Measurements from ENCODE around the gene CDK15. TPM values are rescaled to one million over a fixed set of nuclear protein-coding genes. Genes with fewer than 3 reads are reported as not detected.
"Not testable (repeated sequence)": the region's sequence is repeated elsewhere in the genome, so short reads cannot be mapped to it uniquely, and the experiment has no call there.

CDK15 gene
- not detected for polyA plus RNA-seq (2012; ENCODE audit: missing spikeins)

GRCh38 chr2:201806442-201807170 lies at the start of gene CDK15:
CDK15 (plus strand) TSS chr2:201806537; CDS start chr2:201806665, 128 bp downstream.
- FAIRE-seq (no peak), DNase-seq (ENCODE audit: insufficient read length) (no peak)
- TF ChIP-seq TAF1 (IDR thresholded peaks at IDR 0.05; ENCODE audit: borderline replicate concordance, low read depth, low read length) (no peak), POLR2AphosphoS5 (IDR thresholded peaks at IDR 0.05; ENCODE audit: low read depth, low read length) (no peak), POLR2A (IDR thresholded peaks at IDR 0.05; ENCODE audit: low read depth, low read length) (no peak)

DNA sequence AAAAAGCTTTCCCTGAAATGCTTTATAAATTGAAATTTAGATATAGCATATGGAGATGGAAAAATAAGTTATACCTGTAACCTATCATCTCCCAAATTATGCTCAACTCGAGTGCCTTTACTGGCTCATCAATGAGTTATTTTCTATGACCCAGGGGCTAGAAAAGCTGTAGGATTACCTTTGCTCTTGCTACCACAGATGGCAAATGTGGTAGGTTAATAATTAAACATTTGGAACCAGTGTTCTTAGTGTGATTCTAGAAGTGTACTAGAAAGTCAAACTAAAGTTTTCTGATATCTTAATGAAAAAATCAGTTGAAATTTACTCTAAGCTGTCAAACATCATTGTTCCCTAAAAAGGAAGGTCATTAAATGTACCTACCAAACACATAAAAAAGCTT lies 48.1 kb upstream of the CDK15 start:
- DNase-seq (ENCODE audit: insufficient read length) (no peak), FAIRE-seq (no peak)
- TF ChIP-seq POLR2AphosphoS5 (IDR thresholded peaks at IDR 0.05; ENCODE audit: low read depth, low read length) (no peak), TAF1 (IDR thresholded peaks at IDR 0.05; ENCODE audit: borderline replicate concordance, low read depth, low read length) (no peak), POLR2A (IDR thresholded peaks at IDR 0.05; ENCODE audit: low read depth, low read length) (no peak)

DNA sequence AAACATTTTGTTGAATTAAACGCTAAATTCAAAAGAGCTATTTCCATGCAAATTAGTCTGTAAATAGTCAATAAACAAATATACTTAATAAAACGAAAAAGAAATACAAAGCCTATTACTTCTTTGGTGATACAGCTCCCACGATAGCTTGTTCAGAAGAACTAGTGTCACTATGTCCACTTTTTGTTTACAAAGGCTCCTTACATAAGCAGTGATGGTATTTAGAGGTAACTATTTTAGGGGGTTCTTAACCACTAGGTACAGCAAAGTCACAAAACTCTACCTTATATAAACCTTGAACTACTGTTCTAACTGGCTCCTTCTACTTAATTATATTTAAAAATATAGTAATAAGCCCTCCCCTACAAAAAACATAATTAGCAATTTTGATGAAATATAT lies 47.5 kb upstream of the CDK15 start:
- no peak for FAIRE-seq
- TF ChIP-seq POLR2AphosphoS5 (IDR thresholded peaks at IDR 0.05; ENCODE audit: low read depth, low read length) (no peak), TAF1 (IDR thresholded peaks at IDR 0.05; ENCODE audit: borderline replicate concordance, low read depth, low read length) (no peak), POLR2A (IDR thresholded peaks at IDR 0.05; ENCODE audit: low read depth, low read length) (no peak)

GRCh38 chr2:201759567-201759966 lies 46.8 kb upstream of the CDK15 start:
- no peak for FAIRE-seq
- TF ChIP-seq POLR2AphosphoS5 (IDR thresholded peaks at IDR 0.05; ENCODE audit: low read depth, low read length) (no peak), POLR2A (IDR thresholded peaks at IDR 0.05; ENCODE audit: low read depth, low read length) (no peak), TAF1 (IDR thresholded peaks at IDR 0.05; ENCODE audit: borderline replicate concordance, low read depth, low read length) (no peak)
- DNase-seq (ENCODE audit: insufficient read length), result no peak

More for the DNA sequence above, 47.5 kb upstream of the CDK15 start:
- no peak for DNase-seq (ENCODE audit: insufficient read length)

DNA sequence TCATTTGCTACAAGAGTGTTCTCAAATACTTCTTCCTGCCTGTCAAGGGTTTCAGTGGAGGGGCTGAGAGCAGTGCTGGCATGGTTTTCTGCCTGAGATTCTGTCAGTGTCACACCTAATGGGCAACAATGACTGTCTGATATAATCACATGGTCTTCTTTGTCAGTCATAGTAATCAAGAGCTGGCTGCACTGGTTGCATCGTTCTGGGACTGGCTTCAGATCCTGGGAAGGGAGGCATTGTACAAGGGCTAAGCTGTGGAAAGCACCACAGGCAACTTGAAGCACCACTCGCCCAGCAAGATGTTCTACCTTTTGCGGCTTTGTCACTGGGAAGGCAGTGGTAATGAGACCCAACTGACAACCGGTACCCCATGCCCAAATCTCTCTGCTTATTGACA lies 45.2 kb upstream of the CDK15 start:
- TF ChIP-seq POLR2A (IDR thresholded peaks at IDR 0.05; ENCODE audit: low read depth, low read length) (no peak), POLR2AphosphoS5 (IDR thresholded peaks at IDR 0.05; ENCODE audit: low read depth, low read length) (no peak), TAF1 (IDR thresholded peaks at IDR 0.05; ENCODE audit: borderline replicate concordance, low read depth, low read length) (no peak)
- DNase-seq (ENCODE audit: insufficient read length) (no peak), FAIRE-seq (no peak)

DNA sequence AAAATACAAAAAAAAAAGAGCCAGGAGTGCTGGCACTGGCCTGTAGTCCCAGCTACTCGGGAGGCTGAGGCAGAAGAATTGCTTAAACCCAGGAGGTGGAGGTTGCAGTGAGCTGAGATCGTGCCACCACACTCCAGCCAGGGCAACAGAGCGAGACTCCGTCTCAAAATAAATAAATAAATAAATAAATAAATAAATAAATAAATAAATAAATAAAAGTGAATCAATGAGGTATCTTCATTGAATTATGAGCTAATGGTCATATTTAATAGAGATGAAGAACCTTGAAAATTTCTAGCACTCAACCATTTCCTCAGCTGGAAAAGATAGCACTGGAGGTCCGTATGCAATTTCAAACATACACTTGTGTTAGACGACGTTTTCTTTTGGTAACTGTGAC lies 41.9 kb upstream of the CDK15 start:
- not testable (repeated sequence) for FAIRE-seq; DNase-seq (ENCODE audit: insufficient read length)

GRCh38 chr2:201765799-201766198 lies 40.5 kb upstream of the CDK15 start:
- FAIRE-seq, result no peak
- TF ChIP-seq POLR2AphosphoS5 (IDR thresholded peaks at IDR 0.05; ENCODE audit: low read depth, low read length) (no peak), POLR2A (IDR thresholded peaks at IDR 0.05; ENCODE audit: low read depth, low read length) (no peak), TAF1 (IDR thresholded peaks at IDR 0.05; ENCODE audit: borderline replicate concordance, low read depth, low read length) (no peak)
- no peak for DNase-seq (ENCODE audit: insufficient read length)

DNA sequence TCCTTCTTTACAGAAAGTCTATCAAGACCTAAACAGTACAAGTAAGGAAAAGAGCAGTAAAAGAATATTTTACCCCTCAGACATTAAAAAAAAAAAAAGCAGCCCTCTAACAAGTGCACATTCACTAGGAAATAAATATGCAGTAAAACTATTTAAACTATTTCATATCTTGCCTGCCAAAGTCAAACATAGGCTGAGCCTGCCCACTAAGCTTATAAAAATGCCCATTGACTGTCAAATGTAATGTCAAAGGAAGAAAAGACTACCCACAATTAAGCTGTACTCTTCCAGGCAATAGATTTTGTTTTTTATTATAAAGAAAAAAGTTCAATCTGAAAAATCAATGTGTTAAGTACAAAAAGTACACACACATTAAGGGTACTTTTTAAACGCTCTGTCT lies 37.4 kb upstream of the CDK15 start:
- no peak for FAIRE-seq
- no peak for TF ChIP-seq POLR2AphosphoS5 (IDR thresholded peaks at IDR 0.05; ENCODE audit: low read depth, low read length)
- TF ChIP-seq POLR2A (IDR thresholded peaks at IDR 0.05; ENCODE audit: low read depth, low read length), result no peak
- no peak for TF ChIP-seq TAF1 (IDR thresholded peaks at IDR 0.05; ENCODE audit: borderline replicate concordance, low read depth, low read length)

DNA sequence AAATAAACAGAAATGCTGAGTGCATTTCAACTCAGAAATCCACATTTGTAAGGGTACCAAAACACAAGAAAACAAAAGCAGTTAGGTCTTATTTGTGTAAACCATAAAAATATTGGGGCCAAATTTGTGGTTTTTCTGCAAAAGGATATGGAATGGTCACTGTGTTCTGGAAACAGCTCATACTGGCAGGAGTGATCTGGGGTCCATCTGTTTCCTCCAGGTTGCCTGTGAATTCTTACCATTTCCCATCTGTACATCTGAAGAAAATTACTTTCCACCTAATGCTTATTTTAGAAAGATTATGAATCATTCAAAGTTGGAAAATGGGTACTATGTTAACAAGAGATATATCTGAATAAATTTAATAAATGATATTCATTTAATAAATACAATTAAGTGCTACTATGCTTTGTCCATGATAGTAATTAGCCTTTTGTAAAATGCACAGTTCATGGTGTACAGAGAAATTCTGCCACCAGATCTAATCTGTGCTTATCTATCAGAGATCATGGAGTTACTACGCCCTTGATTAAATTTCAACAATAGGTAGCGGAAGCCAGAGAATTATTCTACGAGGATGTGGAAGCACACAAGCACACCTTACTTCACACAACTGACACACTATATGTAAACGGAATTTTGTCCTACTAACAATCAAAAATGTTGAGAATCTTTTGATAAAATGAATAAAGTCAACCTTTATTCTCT lies 36.5 kb upstream of the CDK15 start:
- TF ChIP-seq POLR2A (IDR thresholded peaks at IDR 0.05; ENCODE audit: low read depth, low read length) (no peak), POLR2AphosphoS5 (IDR thresholded peaks at IDR 0.05; ENCODE audit: low read depth, low read length) (no peak), TAF1 (IDR thresholded peaks at IDR 0.05; ENCODE audit: borderline replicate concordance, low read depth, low read length) (no peak)
- no peak for FAIRE-seq
- no peak for DNase-seq (ENCODE audit: insufficient read length)

More for the DNA sequence above, 37.4 kb upstream of the CDK15 start:
- DNase-seq (ENCODE audit: insufficient read length), result no peak

GRCh38 chr2:201773990-201774389 lies 32.3 kb upstream of the CDK15 start:
- no peak for TF ChIP-seq POLR2A (IDR thresholded peaks at IDR 0.05; ENCODE audit: low read depth, low read length)
- TF ChIP-seq POLR2AphosphoS5 (IDR thresholded peaks at IDR 0.05; ENCODE audit: low read depth, low read length), result no peak
- no peak for TF ChIP-seq TAF1 (IDR thresholded peaks at IDR 0.05; ENCODE audit: borderline replicate concordance, low read depth, low read length)
- FAIRE-seq (no peak), DNase-seq (ENCODE audit: insufficient read length) (no peak)

GRCh38 chr2:201774546-201774945 lies 31.8 kb upstream of the CDK15 start:
- TF ChIP-seq TAF1 (IDR thresholded peaks at IDR 0.05; ENCODE audit: borderline replicate concordance, low read depth, low read length) (no peak), POLR2AphosphoS5 (IDR thresholded peaks at IDR 0.05; ENCODE audit: low read depth, low read length) (no peak), POLR2A (IDR thresholded peaks at IDR 0.05; ENCODE audit: low read depth, low read length) (no peak)
- FAIRE-seq (no peak), DNase-seq (ENCODE audit: insufficient read length) (no peak)

GRCh38 chr2:201775326-201775725 lies 31.0 kb upstream of the CDK15 start:
- no peak for DNase-seq (ENCODE audit: insufficient read length)
- no peak for TF ChIP-seq POLR2AphosphoS5 (IDR thresholded peaks at IDR 0.05; ENCODE audit: low read depth, low read length)
- no peak for TF ChIP-seq TAF1 (IDR thresholded peaks at IDR 0.05; ENCODE audit: borderline replicate concordance, low read depth, low read length)
- TF ChIP-seq POLR2A (IDR thresholded peaks at IDR 0.05; ENCODE audit: low read depth, low read length), result no peak

More at GRCh38 chr2:201775326-201775725, 31.0 kb upstream of the CDK15 start:
- FAIRE-seq, result no peak
